ENCODE data around the gene DGKZ. TPM values are rescaled to one million over a fixed set of nuclear protein-coding genes. Genes with fewer than 3 reads are reported as not detected.
A peak's percentile ranks its signal among the peaks of the same experiment; 100 is the strongest.

The DGKZ gene
- total and polyA plus RNA-seq, 2 of the 13 experiments (the other 11 are each of a cell fraction or from before 2014, with no cell fraction given): 15.8 to 20.7 TPM

DNA sequence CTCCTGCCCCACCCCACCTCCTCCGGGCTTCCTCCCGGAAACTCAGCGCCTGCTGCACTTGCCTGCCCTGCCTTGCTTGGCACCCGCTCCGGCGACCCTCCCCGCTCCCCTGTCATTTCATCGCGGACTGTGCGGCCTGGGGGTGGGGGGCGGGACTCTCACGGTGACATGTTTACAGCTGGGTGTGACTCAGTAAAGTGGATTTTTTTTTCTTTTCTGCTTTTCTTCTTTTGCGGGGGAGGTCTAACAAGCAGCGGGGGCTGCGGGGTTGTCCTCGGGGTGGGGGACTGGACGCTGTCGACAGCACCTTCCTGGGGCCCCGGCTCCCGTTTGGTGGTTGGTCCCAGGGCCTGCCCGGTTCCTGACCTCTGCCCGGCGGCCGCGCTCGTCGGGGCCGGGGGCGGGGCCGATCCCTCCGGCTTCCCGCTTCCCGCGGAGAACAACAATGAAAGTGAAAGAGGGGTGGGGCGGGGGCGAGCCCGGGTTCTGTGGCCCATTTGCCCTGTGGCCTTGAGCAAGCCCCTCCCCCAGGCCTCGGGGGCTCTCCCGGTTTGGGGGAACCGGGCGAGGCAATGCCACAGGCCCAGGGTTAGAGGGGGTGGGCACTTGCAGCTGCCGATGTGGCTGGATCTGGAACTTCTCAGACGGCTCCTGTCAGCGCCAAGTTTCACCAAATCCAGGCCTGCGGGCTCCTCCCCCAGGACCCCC lies 33.2 kb downstream of the DGKZ start:
- ATAC-seq (peak; percentile 38), FAIRE-seq (peak; percentile 26), DNase-seq (ENCODE audit: low spot score) (peak; percentile 78)
- Histone ChIP-seq H3K27ac (ENCODE audit: extremely low read length, insufficient read depth, low read length) (peak overlapping the region; percentile 89), H3K27me3 (ENCODE audit: control insufficient read depth in 1 of 2, insufficient read depth in 2 of 2, low read length in 2 of 2) (no peaks in the 10 kb centered on the region), H3K9ac (ENCODE audit: insufficient read depth, low read depth, low read length) (peak overlapping the region; percentile 87), H2AFZ (ENCODE audit: low read length) (no peak overlapping the region), H3K4me1 (ENCODE audit: insufficient read depth, low read length) (peaks cover 31% of the 10 kb centered on the region), H3K4me3 (replicated peaks in 1 of 3; ENCODE audit: insufficient read depth in 1 of 3, low read depth in 2 of 3, low read length in 3 of 3) (peak overlapping the region; percentile 87 to 92 (median 88)), H3K36me3 (replicated peaks in 1 of 2; ENCODE audit: control insufficient read depth in 1 of 2, insufficient read depth in 2 of 2, low read length in 2 of 2) (peaks cover 0 to 1% of the 10 kb centered on the region in 2 experiments; a peak in 1 of 5 replicates), H3K4me2 (ENCODE audit: low read depth, low read length) (peak overlapping the region; percentile 75), H3K79me2 (ENCODE audit: insufficient read depth, low read length) (peaks cover 4% of the 10 kb centered on the region), H3K9me3 (ENCODE audit: low read length) (no peaks in the 10 kb centered on the region), H4K20me1 (ENCODE audit: insufficient read depth, low read length) (peaks cover 8% of the 10 kb centered on the region)
- 0% methylated on average over 14 of the region's 45 CpGs for WGBS (ENCODE audit: low lambda C conversion rate)
- ChIA-PET CTCF (ENCODE audit: low intra/inter-chr PET ratio, low total read pairs) (no interaction called here), POLR2A (interaction anchor here (1.3 to 1.7 kb wide), 4 partner anchors 8 to 533 kb away, joined by 3 to 4 read pairs (median 3); partner anchors contain the start of genes CRY2 and F2)
- in situ Hi-C loops (cut with HindIII; ENCODE audit: extremely low pct_ligation_motif_present, low pct_unique_long_range_greater_than_20kb): no loop called here
- BruUV-seq (replicated peaks): no TSS peak
- intact Hi-C loops (cut with micrococcal nuclease; ENCODE audit: unreplicated experiment): loop anchor here (1.0 kb wide), 1 partner anchor 27 kb away; no protein-coding TSS in a partner anchor
- TF ChIP-seq HES4 (CRISPR knock-in tag; IDR thresholded peaks at IDR 0.05; ENCODE audit: borderline replicate concordance) (no peak), NCOA2 (CRISPR knock-in tag; IDR thresholded peaks at IDR 0.05) (peak; percentile 43; the same call in 1 of the 2 replicates), DPF2 (CRISPR knock-in tag; IDR thresholded peaks at IDR 0.05; ENCODE audit: borderline replicate concordance, low read depth) (no peak), ZNF180 (CRISPR knock-in tag; IDR thresholded peaks at IDR 0.05; ENCODE audit: borderline replicate concordance, low read depth) (0 out of 2 replicates have a peak, but pooled peaks have one; percentile 16), TMF1 (CRISPR knock-in tag; IDR thresholded peaks at IDR 0.05; ENCODE audit: low read depth) (peak; percentile 20; the same call in 1 of the 2 replicates), KDM5A (IDR thresholded peaks at IDR 0.05; ENCODE audit: borderline replicate concordance, low read length) (peak; percentile 22; the same call in 1 of the 2 replicates), ZNF263 (CRISPR knock-in tag; IDR thresholded peaks at IDR 0.05) (peak; percentile 72), CHD2 (IDR thresholded peaks at IDR 0.05; ENCODE audit: low read depth, low read length) (0 out of 2 replicates have a peak, but pooled peaks have one; percentile 10), MLLT10 (CRISPR knock-in tag; IDR thresholded peaks at IDR 0.05) (no peak), RCOR2 (CRISPR knock-in tag; IDR thresholded peaks at IDR 0.05) (no peak), ZNF557 (CRISPR knock-in tag; IDR thresholded peaks at IDR 0.05) (no peak), ZNF713 (CRISPR knock-in tag; IDR thresholded peaks at IDR 0.05) (peak; percentile 46; the same call in 1 of the 2 replicates)
- TF ChIP-seq, protein P1, sequence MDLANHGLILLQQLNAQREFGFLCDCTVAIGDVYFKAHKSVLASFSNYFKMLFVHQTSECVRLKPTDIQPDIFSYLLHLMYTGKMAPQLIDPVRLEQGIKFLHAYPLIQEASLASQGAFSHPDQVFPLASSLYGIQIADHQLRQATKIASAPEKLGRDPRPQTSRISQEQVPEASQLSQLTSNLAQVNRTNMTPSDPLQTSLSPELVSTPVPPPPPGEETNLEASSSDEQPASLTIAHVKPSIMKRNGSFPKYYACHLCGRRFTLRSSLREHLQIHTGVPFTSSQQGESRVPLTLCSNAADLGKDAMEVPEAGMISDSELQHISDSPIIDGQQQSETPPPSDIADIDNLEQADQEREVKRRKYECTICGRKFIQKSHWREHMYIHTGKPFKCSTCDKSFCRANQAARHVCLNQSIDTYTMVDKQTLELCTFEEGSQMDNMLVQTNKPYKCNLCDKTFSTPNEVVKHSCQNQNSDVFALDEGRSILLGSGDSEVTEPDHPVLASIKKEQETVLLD (CRISPR knock-in tag; IDR thresholded peaks at IDR 0.05; ENCODE audit: low read depth): peak; percentile 81
- TF ChIP-seq, protein P2, sequence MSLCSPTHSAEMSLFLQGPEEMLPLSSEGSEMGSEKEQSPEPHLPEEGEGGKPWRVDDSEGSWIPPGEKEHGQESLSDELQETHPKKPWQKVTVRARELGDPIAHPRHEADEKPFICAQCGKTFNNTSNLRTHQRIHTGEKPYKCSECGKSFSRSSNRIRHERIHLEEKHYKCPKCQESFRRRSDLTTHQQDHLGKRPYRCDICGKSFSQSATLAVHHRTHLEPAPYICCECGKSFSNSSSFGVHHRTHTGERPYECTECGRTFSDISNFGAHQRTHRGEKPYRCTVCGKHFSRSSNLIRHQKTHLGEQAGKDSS (CRISPR knock-in tag; IDR thresholded peaks at IDR 0.05; ENCODE audit: borderline replicate concordance, low read depth): no peak
- TF ChIP-seq, protein P3, sequence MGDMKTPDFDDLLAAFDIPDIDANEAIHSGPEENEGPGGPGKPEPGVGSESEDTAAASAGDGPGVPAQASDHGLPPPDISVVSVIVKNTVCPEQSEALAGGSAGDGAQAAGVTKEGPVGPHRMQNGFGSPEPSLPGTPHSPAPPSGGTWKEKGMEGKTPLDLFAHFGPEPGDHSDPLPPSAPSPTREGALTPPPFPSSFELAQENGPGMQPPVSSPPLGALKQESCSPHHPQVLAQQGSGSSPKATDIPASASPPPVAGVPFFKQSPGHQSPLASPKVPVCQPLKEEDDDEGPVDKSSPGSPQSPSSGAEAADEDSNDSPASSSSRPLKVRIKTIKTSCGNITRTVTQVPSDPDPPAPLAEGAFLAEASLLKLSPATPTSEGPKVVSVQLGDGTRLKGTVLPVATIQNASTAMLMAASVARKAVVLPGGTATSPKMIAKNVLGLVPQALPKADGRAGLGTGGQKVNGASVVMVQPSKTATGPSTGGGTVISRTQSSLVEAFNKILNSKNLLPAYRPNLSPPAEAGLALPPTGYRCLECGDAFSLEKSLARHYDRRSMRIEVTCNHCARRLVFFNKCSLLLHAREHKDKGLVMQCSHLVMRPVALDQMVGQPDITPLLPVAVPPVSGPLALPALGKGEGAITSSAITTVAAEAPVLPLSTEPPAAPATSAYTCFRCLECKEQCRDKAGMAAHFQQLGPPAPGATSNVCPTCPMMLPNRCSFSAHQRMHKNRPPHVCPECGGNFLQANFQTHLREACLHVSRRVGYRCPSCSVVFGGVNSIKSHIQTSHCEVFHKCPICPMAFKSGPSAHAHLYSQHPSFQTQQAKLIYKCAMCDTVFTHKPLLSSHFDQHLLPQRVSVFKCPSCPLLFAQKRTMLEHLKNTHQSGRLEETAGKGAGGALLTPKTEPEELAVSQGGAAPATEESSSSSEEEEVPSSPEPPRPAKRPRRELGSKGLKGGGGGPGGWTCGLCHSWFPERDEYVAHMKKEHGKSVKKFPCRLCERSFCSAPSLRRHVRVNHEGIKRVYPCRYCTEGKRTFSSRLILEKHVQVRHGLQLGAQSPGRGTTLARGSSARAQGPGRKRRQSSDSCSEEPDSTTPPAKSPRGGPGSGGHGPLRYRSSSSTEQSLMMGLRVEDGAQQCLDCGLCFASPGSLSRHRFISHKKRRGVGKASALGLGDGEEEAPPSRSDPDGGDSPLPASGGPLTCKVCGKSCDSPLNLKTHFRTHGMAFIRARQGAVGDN (CRISPR knock-in tag; IDR thresholded peaks at IDR 0.05): peak; percentile 73
- TF ChIP-seq, protein P4, sequence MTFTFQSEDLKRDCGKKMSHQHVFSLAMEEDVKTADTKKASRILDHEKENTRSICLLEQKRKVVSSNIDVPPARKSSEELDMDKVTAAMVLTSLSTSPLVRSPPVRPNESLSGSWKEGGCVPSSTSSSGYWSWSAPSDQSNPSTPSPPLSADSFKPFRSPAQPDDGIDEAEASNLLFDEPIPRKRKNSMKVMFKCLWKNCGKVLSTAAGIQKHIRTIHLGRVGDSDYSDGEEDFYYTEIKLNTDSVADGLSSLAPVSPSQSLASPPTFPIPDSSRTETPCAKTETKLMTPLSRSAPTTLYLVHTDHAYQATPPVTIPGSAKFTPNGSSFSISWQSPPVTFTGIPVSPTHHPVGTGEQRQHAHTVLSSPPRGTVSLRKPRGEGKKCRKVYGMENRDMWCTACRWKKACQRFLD (CRISPR knock-in tag; IDR thresholded peaks at IDR 0.05; ENCODE audit: borderline replicate concordance): no peak

All from HepG2 (cell line).